HG02884 (cell line): ENCODE measurements around the gene TMEM114.

Experiments
- ATAC-seq: cut with Tn5 transposase; IDR thresholded peaks from one replicate; pipeline ENCODE4 v1.9.1; 2021; ENCODE audit warnings: mild to moderate bottlenecking, moderate library complexity; ENCODE audit not compliant: unreplicated experiment

Gene TMEM114

GRCh38 chr16:8589900-8590688, at the start of gene TMEM114:
TMEM114 (minus strand) TSS chr16:8590511; CDS start chr16:8589838, 673 bp downstream.
- ATAC-seq: no peak

GRCh38 chr16:8639694-8640093, 49.4 kb upstream of the TMEM114 start:
- ATAC-seq: no peak

GRCh38 chr16:8634991-8635736, 44.9 kb upstream of the TMEM114 start:
- no peak for ATAC-seq

- no peak for ATAC-seq
Observed at GRCh38 chr16:8632675-8633182, 42.4 kb upstream of the TMEM114 start.

GRCh38 chr16:8631818-8632465, 41.6 kb upstream of the TMEM114 start:
- no peak for ATAC-seq

- ATAC-seq: no peak
Observed at GRCh38 chr16:8631373-8631772, 41.1 kb upstream of the TMEM114 start.

- no peak for ATAC-seq
Observed at GRCh38 chr16:8630255-8630953, 40.1 kb upstream of the TMEM114 start.

- no peak for ATAC-seq
Observed at GRCh38 chr16:8628981-8629725, 38.8 kb upstream of the TMEM114 start.

GRCh38 chr16:8627456-8627855, 37.1 kb upstream of the TMEM114 start:
- ATAC-seq: no peak

GRCh38 chr16:8626946-8627345, 36.6 kb upstream of the TMEM114 start:
- no peak for ATAC-seq

- no peak for ATAC-seq
Observed at GRCh38 chr16:8625491-8626087, 35.3 kb upstream of the TMEM114 start.

- ATAC-seq: no peak
Observed at GRCh38 chr16:8623634-8624033, 33.3 kb upstream of the TMEM114 start.

GRCh38 chr16:8622315-8622656, 32.0 kb upstream of the TMEM114 start:
- ATAC-seq: peak; percentile 19

- peak; percentile 86 for ATAC-seq
Observed at GRCh38 chr16:8621572-8622314, 31.4 kb upstream of the TMEM114 start, which contains the start of gene METTL22. METTL22 (plus strand) TSS chr16:8621698; CDS start chr16:8625666, 3,968 bp downstream.

- no peak for ATAC-seq
Observed at GRCh38 chr16:8621222-8621571, 30.9 kb upstream of the TMEM114 start.

GRCh38 chr16:8620535-8620934, 30.2 kb upstream of the TMEM114 start:
- no peak for ATAC-seq

GRCh38 chr16:8619671-8620370, 29.5 kb upstream of the TMEM114 start:
- ATAC-seq: no peak

GRCh38 chr16:8614435-8615029, 24.2 kb upstream of the TMEM114 start:
- ATAC-seq: no peak
